Measurements from ENCODE around the gene PCNX3.

DNA sequence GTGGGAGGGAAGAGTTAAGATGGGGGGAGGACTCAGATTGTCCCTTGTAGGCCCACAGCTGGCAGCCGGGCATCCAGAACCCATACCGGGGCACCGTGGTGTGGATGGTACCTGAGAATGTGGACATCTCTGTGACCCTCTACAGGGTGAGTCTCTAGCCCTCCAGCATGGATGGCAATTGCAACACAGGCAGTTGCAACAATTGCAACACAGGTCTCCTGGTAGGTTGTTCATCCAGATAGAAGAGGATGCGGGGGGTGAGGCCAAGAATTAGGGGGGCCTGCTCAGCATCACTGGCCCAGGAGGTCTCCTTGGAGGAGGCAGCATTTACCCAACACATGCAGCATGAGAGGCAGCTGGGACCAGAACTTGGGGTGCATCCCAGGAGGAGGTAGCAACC, 36.3 kb upstream of the PCNX3 start:
- TF ChIP-seq, protein P1, sequence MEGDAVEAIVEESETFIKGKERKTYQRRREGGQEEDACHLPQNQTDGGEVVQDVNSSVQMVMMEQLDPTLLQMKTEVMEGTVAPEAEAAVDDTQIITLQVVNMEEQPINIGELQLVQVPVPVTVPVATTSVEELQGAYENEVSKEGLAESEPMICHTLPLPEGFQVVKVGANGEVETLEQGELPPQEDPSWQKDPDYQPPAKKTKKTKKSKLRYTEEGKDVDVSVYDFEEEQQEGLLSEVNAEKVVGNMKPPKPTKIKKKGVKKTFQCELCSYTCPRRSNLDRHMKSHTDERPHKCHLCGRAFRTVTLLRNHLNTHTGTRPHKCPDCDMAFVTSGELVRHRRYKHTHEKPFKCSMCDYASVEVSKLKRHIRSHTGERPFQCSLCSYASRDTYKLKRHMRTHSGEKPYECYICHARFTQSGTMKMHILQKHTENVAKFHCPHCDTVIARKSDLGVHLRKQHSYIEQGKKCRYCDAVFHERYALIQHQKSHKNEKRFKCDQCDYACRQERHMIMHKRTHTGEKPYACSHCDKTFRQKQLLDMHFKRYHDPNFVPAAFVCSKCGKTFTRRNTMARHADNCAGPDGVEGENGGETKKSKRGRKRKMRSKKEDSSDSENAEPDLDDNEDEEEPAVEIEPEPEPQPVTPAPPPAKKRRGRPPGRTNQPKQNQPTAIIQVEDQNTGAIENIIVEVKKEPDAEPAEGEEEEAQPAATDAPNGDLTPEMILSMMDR (conservative IDR thresholded peaks at IDR 0.05; ENCODE audit: low read length): no peak
- TF ChIP-seq EZH2phosphoT487 (IDR thresholded peaks at IDR 0.05; ENCODE audit: borderline replicate concordance): no peak
